ENCODE measurements around the gene PTPN1.
A peak's percentile ranks its signal among the peaks of the same experiment; 100 is the strongest.
"Not testable (repeated sequence)": the region's sequence is repeated elsewhere in the genome, so short reads cannot be mapped to it uniquely, and the experiment has no call there.

The PTPN1 gene

GRCh38 chr20:50610212-50610718, 100.1 kb downstream of the PTPN1 start:
- DNase-seq (ENCODE audit: low spot score), result no peak

GRCh38 chr20:50611128-50611810, 101.1 kb downstream of the PTPN1 start:
- DNase-seq (ENCODE audit: low spot score), result no peak

DNA sequence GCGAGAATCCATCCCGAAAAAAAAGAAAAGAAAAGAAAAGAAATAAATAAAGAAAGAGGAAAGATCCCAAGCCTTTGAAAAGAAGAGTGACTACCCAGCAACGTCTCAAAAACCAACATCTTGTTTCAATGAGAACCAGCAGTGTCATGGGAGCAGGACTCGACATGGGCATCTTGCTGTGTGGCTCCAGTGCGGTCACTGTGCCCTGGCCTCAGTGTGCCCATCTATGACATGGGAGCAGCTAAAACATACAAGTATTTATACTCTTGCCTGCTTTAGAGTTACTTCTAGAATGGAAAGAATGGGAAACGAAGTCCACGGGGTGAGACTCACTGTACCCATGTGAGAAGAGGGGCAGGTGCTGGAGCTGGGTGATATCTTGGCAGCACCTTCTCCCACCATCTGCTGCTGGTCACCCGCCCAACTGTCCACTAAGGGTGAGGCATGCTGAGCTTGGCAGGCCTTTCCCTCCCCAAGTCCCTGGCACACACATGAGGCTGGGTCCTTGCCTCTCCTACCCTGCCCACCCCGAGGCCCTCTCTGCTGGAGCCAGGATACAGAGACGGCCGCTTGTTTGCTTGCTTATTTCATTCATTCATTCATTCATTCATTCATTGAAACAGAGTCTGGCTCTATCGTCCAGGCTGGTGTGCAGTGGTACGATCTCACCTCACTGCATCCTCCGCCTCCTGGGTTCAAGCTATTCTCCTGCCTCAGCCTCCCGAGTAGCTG, 103.4 kb downstream of the PTPN1 start:
- no peak for DNase-seq (ENCODE audit: low spot score)

DNA sequence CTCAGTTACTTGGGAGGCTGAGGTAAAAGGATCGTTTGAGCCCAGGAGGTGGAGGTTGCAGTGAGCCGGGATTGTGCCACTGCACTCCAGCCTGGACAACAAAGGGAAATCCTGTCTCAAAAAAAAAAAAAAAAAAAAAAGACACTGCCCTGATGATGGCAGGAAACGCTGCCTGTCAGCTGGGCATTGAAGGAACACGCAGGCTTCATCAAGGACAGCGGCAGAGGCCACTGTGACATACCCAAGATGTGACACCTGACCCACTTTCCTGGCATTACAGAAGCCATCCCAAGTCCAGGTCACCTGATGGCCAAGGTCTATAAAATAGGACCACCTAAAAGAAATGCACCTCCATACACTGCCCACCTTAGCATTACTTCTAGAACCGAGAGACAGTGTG, 105.2 kb downstream of the PTPN1 start:
- DNase-seq (ENCODE audit: low spot score), result no peak

DNA sequence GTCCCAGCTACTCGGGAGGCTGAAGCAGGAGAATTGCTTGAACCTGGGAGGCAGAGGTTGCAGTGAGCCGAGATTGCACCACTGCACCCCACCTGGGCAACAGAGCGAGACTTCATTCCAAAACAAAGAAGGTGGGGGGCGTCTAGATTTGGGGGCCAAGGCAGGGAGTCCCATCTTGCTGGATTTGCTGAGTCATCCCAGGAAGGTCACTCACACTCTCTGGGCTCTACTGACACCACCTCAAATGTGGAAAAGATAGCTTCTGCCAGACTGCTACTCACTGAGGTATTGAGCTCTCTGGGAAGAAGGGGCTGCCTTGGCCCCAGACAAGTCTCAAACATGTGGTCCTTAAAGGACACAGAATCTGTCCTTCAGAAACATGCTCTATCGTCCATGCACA, 106.8 kb downstream of the PTPN1 start:
- no peak for DNase-seq (ENCODE audit: low spot score)

DNA sequence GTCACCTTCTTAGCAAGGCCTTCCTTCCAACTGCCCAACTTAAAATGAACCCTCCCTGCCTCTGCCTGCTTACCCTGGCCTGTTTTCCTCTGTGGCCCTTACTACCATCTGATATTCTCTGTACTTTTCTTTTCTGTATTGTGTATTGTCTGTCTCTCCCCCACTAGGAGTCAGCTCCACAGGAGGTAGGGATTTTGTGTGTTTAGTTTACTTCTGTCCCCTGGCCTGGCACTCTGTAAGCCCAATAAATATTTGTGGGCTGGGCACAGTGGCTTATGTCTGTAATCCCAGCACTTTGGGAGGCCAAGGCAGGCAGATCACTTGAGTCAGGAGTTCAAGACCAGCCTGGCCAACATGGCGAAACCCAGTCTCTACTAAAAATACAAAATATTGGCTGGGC, 108.4 kb downstream of the PTPN1 start:
- DNase-seq (ENCODE audit: low spot score), result no peak

GRCh38 chr20:50620459-50620858, 110.3 kb downstream of the PTPN1 start:
- DNase-seq (ENCODE audit: low spot score), result not testable (repeated sequence)

DNA sequence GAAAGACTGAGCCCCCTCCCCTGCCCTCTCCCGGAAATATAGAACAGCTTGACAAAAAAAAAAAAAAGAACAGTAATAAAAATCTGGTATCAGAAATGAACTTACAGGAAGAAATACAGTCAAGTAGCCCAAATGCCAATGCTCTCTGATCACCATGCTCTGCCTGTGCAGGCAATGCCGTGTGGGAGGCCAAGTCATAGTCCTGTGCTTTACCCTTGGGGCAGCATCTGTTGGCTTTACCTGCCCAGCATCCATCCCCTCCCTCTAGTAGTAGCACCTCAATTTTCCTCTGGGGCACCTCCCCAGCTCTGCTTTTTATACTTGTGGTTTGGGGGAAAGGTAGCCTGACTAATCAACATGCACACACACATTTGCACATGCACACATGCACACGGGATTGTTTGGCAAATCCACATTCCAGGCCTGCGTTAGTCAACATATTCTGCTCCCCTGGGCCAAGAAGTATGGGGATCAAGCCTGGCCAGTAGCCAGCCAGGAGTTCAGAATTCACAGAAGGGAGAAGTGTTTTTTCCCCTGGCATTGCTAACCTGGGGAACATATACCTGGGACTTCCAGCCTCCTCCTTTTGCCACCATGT, 111.0 kb downstream of the PTPN1 start:
- DNase-seq (ENCODE audit: low spot score), result no peak

GRCh38 chr20:50624351-50625016, 114.3 kb downstream of the PTPN1 start:
- no peak for DNase-seq (ENCODE audit: low spot score)

DNA sequence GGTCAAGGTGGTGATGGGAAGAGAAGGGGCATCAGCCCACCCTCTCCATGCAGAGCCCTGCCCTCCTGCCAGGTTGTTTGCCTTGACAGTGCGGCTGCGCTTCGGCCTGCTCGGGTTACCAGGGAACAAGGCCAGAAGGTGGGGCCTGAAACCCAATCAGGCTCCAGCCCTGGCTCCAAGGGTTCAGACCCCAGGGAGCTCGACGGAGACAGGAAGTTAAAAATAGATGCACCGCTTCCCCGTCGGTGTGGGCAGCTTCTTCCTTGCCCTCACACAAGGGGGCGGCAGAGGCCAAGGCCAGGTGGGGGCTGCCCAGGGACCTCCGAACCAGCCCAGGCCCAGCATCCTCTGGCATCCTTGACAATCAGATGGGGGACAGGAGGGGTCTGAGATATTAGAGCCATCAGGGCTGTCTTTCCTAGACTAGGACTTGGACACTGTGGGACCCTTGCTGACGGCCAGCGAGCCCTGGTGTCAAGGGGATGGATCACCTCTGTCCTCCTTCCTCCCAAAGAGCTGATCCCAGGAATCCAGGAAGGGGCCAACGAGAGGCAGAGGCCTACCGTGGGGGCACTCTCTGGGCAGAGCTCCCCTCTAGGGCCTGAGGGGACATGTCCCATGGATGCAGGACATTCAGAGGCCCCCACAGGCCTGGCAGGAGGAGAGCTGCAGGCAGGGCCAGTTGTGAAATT, 115.9 kb downstream of the PTPN1 start:
- peak; percentile 74 for DNase-seq (ENCODE audit: low spot score)

- DNase-seq (ENCODE audit: low spot score), result no peak
Observed at GRCh38 chr20:50627747-50628146, 117.6 kb downstream of the PTPN1 start.

- DNase-seq (ENCODE audit: low spot score), result no peak
Observed at GRCh38 chr20:50628332-50628731, 118.1 kb downstream of the PTPN1 start.

- DNase-seq (ENCODE audit: low spot score), result no peak
Observed at GRCh38 chr20:50628853-50629669, 118.9 kb downstream of the PTPN1 start.

- no peak for DNase-seq (ENCODE audit: low spot score)
Observed at GRCh38 chr20:50629670-50630045, 119.5 kb downstream of the PTPN1 start.

GRCh38 chr20:50630578-50631263, 120.5 kb downstream of the PTPN1 start:
- DNase-seq (ENCODE audit: low spot score), result no peak

DNA sequence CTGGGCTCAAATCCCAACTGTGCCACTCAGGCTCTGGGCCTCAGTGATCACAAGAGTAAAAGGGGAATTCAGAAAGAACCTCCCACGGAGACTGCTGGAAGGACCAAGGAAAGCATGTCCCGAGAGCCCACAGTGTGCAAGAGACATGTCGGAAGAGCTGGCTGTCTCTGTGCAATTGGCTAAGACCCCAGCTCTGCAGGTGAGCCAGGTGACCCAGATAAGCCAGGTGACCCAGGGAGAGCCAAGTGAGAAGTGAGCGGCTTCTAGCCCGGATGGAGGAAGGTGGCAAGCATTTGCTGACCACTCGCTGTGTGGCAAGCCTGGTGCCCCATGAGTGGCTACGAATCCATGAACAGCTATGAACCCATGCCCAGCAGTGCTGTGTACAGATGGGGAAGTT, 122.1 kb downstream of the PTPN1 start:
- DNase-seq (ENCODE audit: low spot score), result no peak

GRCh38 chr20:50632701-50633100, 122.5 kb downstream of the PTPN1 start:
- DNase-seq (ENCODE audit: low spot score), result no peak

DNA sequence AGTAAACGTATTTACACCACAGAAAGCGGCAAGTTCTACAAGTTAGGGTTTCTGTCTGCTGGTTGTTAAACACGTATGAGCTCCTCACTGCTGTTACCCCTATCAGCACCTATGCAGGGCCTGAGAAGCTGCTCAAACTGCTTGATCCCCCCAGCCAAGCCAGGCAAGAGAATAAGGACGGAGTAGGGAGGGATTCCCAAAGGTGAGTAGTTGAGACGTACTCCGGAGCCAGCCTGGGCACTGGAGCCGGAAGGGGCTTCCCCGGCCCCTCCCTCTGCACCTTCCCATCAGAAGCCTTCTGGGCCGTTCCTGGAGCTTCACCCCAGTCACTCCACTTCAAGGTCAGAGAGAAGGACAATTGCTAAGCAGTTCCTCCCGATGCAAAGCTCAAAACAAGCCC, 123.2 kb downstream of the PTPN1 start:
- no peak for DNase-seq (ENCODE audit: low spot score)

DNA sequence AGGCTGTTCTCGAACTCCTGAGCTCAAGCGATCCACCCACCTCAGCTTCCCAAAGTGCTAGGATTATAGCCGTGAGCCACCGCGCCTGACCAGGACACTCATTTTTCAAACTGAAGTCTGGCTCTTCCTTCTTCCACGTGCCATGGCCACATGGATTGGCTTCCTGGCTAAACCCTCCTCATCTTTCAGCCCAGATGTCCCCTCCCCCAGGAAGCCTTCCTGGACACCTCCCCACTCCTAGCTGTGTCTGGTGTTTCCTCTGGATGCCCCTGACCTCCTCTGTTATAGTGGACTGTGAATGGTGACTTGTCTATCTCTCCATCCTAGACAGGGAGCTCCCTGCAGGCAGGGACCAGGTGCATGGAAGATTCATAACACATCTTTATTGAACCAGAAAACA, 124.0 kb downstream of the PTPN1 start:
- no peak for DNase-seq (ENCODE audit: low spot score)

Data from ecto neural progenitor cell (in vitro differentiated cells).